ENCODE data around the gene NFIC. TPM values are rescaled to one million over a fixed set of nuclear protein-coding genes. Genes with fewer than 3 reads are reported as not detected.
A peak's percentile ranks its signal among the peaks of the same experiment; 100 is the strongest.

NFIC gene
- total RNA-seq, 4 donors from 2014 or later: 102 to 236 (median 158) TPM

- intact Hi-C loops (cut with DNase I; ENCODE audit: low total_unique reads): no loop called here
- peak overlapping the region; percentile 78 for H3K4me3 ChIP-seq (ENCODE audit: low read depth, poor library complexity, severe bottlenecking)
- TF ChIP-seq POLR2A (IDR thresholded peaks at IDR 0.05) (no peak), CTCF (IDR thresholded peaks at IDR 0.05) (no peak)
- no peak for DNase-seq (ENCODE audit: low spot score in 2 of 2)
- 19 to 23% methylated on average over 18 of the region's 18 CpGs for WGBS, 2 donors
Observed at GRCh38 chr19:3499738-3500428, 133.5 kb downstream of the NFIC start.

- peak; percentile 93 to 98 for DNase-seq (ENCODE audit: low spot score in 2 of 2)
- WGBS, 2 donors: 0% methylated on average over 21 to 49 of the region's 52 CpGs
- peak within 1 kb of the TSS; percentile 78 for H3K4me3 ChIP-seq (ENCODE audit: low read depth, poor library complexity, severe bottlenecking)
- TF ChIP-seq CTCF (IDR thresholded peaks at IDR 0.05) (no peak), POLR2A (IDR thresholded peaks at IDR 0.05) (no peak)
- intact Hi-C loops (cut with DNase I; ENCODE audit: low total_unique reads): no loop called here
Observed at GRCh38 chr19:3500429-3501101, 134.2 kb downstream of the NFIC start, which contains the start of gene DOHH. DOHH (minus strand) TSS chr19:3500674; CDS start chr19:3496814, 3,860 bp downstream.

- TF ChIP-seq CTCF (IDR thresholded peaks at IDR 0.05): no peak
- no peak for TF ChIP-seq POLR2A (IDR thresholded peaks at IDR 0.05)
- no peak for DNase-seq (ENCODE audit: low spot score in 2 of 2)
- no peak overlapping the region for H3K4me3 ChIP-seq (ENCODE audit: low read depth, poor library complexity, severe bottlenecking)
- 77 to 85% methylated on average over 3 of the region's 3 CpGs for WGBS, 2 donors
- intact Hi-C loops (cut with DNase I; ENCODE audit: low total_unique reads): no loop called here
Observed at GRCh38 chr19:3501780-3502179, 135.4 kb downstream of the NFIC start.

GRCh38 chr19:3503036-3503572, 136.7 kb downstream of the NFIC start:
- no peak for TF ChIP-seq POLR2A (IDR thresholded peaks at IDR 0.05)
- TF ChIP-seq CTCF (IDR thresholded peaks at IDR 0.05): no peak
- no peak for DNase-seq (ENCODE audit: low spot score in 2 of 2)
- intact Hi-C loops (cut with DNase I; ENCODE audit: low total_unique reads): no loop called here
- H3K4me3 ChIP-seq (ENCODE audit: low read depth, poor library complexity, severe bottlenecking): no peak overlapping the region
- 85 to 93% methylated on average over 9 to 13 of the region's 13 CpGs for WGBS, 2 donors

GRCh38 chr19:3504735-3505134, 138.4 kb downstream of the NFIC start:
- no peak for TF ChIP-seq POLR2A (IDR thresholded peaks at IDR 0.05)
- DNase-seq (ENCODE audit: low spot score in 2 of 2): no peak
- WGBS, 2 donors: 86 to 91% methylated on average over 5 of the region's 5 CpGs
- H3K4me3 ChIP-seq (ENCODE audit: low read depth, poor library complexity, severe bottlenecking): no peak overlapping the region
- intact Hi-C loops (cut with DNase I; ENCODE audit: low total_unique reads): no loop called here
